ENCODE measurements around the gene MRPL39.

Gene MRPL39

DNA sequence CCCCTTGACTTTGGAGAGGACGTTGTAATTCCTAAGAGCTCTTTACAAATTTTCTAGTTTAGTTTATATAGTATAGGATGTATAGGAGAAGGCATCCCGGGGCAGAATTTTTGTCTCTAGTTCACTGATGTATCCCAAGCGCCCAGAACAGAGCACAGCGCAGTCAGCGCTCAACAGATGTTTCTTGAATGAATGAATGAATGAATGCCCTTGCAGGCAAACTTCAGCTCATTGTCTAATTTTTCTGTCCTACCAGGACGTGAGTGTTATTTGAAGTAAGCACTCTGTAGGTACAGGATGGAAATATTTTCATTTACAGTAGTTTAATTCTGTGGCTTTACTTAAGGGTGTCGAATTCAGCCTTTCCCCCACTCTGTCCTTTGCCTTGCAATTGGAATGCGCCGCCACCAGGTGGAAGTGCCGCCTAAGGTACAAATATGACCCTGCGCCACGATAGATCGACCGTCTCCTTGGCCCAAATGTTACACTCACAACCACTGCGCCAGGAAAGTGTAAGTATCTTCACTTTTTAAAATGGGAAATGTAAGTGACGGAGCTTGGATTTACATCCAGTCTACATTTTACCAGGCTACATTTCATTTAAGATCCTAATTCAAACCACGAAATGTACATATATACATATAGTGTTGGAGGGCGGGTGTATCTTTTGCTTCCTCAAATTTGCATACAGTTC lies 910 bp upstream of the MRPL39 start:
- DNase-seq, result peak; percentile 83 to 85

DNA sequence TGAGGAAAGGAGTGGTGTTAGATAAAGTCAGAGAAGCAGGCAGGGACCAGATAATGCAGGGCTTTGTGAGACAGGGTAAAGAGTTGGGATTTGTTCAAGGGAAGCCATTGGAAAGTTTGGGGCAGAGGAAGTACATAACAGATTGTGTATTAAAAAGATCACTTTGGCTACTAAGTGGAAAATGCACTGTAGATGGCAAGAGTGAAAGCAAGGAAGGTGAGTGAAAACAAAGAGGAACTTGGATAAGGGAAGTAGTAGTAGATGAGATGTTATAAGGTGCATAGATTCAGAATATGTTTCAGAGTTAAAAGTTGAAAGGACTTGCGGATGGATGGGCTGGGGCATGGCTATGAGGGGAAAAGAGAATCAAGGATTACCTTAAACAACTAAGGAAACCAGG lies 17.4 kb downstream of the MRPL39 start:
- no peak for DNase-seq

DNA sequence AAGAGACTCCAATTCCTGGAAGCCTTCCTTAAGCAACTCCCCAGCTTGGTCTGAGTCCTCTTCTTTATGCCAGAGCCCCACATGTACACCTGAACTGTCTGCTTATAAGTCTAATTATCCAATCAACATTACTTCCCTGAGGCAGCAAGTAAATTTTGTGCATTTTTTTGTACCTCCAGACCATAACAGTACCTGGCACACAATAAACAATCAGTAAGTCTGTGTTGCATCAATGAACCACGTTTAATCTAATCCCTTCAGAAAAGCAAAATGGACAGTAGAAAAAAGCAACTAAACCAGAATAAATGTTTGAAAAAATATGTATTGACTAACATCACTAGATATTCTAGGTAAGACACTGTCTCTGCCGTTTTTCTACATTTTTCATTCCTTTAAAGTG lies 20.5 kb downstream of the MRPL39 start:
- no peak for DNase-seq

DNA sequence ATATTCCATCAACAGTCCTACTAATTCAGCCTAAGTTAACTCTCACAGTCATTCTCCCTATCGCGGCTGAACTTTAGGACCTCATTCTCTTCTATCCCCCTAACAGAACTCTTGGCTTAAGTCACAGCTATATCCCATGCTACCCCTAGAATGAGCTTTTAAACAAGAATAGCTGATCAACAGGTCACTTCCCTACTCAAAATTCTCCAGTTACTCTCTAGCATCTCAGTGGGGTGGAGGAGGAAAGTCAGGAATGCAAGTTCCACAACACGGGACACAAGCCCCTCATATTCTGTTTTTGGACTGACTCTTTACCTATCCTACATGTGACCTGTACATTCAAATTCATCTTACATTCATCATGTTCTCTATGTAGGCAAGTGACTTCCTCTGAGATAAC lies 21.0 kb downstream of the MRPL39 start:
- DNase-seq, result no peak

DNA sequence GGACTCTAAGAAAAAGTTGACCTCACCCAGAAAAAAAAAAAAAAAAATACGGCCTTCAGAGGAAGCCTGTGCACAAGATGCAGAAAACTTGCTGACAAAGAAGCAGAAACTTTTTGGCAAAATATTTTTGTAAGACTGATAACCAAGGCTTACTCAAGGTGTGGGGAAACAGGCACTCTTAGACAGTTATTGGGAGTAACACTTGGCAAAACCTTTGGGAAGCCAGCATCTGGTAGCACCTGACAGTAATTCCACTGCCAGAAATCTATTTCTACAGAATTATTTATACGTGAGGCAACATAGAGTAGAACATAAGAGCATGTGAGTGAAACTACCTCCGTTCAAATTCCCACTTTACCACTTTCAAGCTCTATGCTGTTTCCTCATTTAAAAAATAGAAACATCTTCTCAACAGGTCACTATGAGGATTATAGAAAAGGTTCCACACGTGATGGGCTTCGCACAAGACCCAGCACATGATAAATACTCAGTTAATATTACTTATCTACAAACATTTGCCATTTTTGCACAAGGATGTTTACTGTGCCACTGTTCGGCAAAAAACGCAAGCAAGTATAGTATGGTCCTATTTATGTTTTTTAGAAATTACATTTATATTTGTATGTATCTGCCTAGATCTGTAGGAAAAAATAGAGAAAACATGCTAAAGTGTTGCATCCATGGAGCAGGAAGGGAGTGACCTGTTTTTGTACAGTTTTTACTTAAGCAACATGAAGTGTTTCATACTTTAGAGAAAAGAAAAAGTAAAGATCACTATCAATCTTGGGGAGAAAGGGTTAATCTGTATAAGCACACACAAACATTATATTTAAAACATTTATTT lies 22.2 kb downstream of the MRPL39 start:
- no peak for DNase-seq

DNA sequence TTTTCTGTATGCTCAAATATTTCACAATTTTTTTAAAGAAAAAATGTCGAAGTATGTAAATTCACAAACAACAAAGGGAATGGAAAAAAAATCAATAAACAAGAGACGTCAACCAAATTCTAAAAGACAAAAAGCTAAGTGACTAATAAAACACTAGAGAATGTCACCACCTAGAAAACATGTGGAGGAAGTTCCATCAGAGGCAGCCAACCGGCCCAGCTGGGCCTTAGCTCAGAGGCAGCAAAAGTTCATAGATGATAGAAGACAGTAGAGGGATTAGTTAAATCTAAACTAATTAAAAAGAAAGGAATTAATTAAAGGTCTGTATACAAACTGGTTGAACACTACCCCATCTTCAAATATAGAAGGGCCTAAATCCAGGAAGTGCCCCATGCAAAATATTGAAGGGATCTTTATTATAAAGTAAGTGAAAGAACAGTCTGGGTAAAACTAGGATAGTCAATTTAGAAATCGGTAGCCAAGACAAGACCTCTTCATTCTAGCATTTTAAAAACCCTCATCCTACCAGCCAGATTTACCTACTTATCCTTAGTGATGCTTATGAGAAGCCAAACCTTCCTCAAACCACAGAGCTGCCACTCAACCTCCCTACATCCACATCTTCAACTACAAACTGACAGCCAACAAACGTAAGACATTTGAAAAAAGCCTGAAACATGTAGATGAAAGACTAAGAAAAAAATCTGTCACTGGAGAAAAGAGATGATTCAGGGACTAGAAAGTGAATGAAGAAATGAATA lies 23.7 kb downstream of the MRPL39 start:
- DNase-seq, result no peak

DNA sequence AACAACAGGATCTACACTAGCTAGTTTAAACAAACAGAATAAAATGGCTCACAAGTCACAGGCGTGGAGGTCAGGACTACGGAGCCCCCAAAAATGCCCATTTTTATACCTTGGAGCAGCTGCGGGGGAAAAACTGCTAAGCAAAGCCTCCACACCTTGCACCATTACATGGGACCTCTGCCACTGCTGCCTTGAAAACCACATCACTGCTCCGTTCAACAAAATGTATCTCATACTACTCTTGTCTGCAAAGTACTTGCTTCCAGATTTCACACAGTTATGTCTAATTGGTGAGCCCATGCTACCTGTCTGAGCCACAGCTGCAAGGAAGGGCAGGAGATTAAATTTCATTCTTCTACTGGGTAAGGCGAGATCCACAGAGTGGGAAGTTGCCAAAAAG lies 24.4 kb downstream of the MRPL39 start:
- no peak for DNase-seq

DNA sequence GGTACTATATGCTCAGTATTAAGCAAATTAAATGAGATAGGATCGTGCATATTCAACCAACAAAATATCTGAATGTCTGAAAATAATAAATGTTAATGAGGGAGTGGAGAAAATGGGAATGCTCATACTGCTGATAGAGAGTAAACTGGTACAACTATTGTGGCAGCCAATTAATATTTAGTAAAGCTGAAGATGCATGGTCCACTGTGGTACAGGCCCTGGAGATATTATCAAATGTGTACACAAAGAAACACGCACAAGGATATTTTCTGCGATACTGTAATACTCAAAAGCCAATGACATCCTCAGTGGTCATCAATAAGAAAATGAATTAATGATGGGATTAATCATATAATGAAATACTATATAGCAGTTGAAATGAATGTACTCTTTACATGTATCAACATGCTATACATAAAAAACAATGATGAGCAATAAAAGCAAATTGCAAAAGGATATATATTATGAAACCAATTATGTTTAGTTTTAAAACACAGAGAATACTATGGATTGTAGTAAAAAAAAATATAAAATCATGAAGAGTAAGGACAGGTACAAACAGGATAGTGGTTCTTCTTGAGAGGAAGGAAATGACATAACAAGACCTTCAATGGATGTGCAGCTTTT lies 25.0 kb downstream of the MRPL39 start:
- DNase-seq, result no peak

DNA sequence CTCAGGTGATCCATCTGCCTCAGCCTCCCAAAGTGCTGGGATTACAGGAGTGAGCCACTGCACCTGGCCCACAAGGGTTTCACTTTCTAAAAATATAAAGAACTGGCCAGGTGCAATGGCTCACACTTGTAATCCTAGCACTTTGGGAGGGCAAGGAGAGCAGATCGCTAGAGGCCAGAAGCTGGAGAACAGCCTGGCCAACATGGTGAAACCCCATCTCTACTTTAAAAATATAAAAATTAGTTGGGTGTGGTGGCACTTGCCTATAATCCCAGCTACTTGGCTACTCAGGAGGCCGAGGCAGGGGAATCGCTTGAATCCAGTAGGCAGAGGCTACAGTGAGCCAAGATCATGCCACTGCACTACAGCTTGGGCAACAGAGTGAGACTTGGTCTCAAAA lies 25.7 kb downstream of the MRPL39 start:
- no peak for DNase-seq

DNA sequence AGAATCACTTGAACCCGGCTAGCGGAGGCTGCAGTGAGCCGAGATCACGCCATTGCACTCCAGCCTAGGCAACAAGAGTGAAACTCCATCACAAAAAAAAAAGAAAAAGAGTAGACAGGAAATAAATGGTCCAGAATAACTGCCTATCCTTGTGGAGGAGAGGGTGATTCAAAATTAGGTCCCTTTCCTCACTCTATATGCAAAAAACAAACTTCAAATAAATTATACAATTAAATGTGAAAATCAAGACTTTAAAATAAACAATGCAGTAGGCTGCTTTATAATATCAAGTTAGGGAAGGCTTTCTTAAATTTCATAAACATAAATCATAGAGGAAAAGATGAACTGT lies 26.4 kb downstream of the MRPL39 start:
- no peak for DNase-seq

DNA sequence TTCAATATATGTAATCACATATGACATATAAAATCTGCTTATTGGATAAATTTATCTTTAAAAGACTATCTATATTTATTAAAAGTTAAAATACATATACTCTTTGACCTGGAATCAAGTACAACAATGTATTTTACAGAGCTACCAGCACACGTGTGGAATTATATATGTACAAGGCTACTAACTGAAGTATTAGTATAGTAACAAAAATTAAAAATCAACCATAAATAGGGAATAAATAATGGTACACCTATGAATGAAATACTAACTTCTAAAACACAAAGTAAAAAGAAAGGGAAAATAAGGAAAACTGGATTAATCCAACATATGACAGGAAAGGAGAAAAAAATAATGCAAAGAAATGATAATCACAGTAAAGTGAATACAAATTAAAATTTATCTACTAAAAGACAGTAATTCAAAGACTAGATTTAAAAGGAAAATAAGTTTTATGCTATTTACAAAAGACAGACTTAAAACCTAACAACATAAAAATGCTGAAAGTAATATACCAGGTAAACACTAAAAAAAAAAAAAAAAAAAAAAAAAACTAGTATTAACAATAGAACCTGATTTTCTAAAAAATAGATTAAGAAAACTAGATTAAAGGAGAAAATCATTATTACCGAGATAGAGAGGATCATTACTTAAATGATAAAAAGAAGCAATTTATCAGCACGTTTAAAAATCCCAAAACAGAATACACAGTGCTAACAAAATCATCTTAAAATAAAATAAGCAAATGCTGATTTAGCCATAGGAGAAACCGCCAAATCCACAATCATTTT lies 27.9 kb downstream of the MRPL39 start:
- no peak for DNase-seq

DNA sequence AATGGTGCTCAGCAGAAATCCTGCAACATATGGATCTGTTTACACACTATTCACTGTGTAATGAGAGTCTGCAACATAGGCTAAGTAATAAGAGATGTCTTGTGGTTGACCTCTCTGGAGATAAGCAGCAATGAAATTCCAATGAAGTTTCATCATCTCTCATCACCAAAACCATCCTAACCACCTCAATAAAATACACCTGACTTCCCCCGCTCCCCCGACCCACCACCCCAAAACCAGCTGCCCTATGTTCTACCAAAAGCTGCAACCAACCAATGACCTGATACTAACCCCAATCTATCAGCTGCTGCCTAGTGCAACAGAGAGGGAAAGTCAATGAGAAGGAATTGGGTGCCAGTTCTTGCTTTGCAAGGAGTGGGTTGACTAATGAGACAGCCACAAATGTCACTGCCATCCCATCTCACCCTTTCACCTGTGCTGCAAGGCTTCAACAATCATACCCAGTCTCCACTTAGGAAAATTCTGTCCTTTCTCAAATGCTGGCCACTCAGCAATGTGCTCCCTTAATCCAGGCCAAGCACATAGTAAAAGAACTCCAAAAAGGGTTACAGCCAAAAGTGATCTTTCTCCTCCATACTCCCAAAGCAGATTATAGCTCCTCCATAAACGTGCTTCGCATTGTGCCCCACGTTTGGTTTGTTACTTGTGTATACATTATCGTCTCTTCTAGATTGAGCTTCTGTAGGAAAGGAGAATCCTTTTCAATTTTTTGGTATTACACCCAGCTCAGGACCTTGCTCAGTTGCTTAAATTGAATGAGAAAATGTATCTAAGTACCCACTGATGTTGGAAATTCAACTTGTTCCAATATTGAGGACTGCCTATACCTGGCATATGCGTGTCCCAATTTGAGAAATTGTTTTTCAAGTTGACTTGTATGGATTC lies 29.0 kb downstream of the MRPL39 start:
- DNase-seq, result peak in 1 of 2 donors; percentile 39

DNA sequence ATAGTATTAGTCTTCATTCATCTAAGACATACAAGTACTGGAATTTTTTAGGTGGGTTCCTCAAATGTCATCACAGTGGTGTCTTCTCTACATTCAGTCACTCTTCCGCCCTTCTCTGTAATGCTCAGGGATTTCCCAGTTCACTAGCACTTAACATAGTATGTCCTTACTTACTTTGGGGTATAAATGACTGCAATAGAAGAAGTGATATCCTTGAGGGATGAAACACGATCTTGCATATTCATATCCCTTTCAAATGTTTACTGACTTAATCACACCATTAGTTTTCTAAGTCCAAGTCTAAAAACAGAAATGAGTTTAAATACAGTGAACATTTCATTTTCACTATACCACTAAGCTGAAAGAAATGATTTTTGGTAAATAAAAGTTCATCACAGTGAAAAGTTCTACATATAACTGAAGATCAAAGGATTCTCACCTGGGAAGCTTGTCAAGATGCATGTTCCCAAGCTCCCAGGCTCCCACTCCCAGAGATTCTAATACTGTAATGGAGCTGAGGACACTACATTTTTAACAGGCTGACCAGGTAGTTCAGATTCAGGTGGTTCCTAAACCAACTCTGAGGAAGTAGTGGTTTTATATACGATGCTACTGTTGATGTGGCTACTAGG lies 29.7 kb downstream of the MRPL39 start:
- DNase-seq, result no peak

DNA sequence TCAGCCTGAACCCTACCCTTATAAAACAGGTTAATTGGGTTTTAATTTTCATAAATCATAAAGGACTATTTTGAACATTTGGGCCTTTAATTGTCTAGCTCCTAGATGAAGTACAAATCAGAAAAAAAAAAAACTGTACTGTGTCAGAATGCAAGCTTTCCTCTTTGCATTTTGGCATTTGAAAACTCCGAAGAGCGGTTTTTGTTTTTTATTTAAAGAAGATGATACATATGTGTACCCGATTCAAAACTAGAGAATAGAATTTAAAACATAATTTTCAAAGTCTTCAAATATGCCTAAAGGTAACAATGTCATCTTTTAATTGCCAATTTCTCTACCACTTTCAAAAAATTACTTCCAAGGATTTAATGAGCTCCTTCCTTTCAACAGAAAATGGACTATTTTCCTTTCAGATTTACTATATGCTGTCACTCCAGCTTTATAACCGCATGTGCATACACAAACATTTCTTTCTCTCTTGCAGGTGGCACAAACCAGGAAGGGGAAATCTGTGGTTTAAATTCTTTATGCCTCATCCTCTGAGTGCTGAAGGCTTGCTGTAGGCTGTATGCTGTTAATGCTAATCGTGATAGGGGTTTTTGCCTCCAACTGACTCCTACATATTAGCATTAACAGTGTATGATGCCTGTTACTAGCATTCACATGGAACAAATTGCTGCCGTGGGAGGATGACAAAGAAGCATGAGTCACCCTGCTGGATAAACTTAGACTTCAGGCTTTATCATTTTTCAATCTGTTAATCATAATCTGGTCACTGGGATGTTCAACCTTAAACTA lies 33.7 kb downstream of the MRPL39 start:
- peak; percentile 40 to 80 for DNase-seq

DNA sequence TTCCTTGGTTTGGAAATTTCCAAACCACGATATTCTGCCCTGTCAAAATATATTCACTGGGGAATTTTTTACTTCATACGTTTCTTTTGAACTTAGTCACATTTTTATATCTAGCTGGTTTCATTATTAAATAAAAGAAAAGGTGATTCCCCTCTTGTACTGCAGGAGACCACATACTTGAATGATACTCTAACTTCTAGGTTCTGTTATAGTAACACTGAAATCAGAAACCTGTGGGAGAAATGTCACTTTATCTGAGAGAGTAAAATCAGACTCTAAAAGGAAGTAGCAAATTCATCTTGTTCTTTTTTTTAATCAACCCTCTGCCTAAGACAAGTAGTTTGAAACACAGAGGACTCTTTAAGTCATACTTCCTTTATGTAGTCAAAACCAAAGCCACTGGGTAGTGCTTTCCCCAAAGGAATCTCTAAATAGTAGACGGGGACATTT lies 34.4 kb downstream of the MRPL39 start:
- DNase-seq, result peak in 1 of 2 donors; percentile 80

DNA sequence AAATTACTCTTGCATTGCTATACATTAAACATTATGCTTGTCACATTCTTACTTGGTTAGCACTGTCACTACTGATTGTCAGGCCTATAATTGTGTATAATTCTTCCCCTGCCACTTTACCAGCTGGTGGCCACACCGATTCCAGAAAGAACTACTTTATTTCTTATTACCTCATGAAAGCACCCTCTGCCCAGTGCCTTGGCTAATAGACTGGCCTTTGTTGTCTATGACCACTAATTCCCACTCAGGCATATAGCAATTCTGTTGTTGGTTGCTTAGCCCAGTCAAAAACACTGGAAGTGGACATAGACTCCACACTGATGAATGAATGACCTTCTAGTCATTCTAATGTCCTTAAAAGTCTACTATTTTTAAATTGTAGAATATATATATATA lies 35.6 kb downstream of the MRPL39 start:
- no peak for DNase-seq

DNA sequence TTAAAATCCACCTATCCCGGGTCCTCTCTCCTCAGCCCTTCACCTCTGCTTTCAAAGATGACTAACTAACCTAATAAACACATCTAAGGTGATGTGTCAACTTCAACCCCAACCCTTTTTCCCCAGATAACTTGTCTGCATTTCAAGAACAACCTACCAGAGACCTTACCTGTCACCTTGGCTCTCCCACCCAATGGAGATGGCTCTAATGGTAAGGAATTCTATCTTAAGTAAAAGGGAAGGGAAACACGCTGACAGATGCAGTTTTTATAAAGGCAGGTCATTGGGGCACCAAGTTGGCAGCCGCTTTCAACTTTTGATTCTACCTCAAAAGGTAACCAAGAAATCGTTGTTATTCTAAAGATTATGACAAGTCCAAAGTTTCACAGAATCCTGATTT lies 37.6 kb downstream of the MRPL39 start:
- DNase-seq, result peak in 1 of 2 donors; percentile 48

DNA sequence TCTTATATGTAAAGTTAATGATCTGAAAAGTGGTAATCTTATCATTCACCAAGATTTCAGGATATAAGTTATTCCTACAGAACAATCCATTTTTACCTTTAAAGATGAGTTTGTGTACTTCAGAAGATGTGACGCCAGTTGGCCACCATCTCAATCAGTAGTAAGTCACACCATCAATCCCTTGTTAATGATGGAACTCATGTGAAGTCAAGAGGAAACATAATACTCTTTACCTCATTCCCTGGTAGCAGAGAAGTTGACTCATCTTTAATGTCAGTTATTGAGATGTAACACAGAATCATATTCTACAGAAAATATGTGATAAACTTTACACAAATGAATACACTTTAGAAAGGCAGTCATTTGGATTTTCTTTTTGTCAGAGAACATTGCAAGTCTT lies 38.2 kb downstream of the MRPL39 start:
- DNase-seq, result peak in 1 of 2 donors; percentile 39

DNA sequence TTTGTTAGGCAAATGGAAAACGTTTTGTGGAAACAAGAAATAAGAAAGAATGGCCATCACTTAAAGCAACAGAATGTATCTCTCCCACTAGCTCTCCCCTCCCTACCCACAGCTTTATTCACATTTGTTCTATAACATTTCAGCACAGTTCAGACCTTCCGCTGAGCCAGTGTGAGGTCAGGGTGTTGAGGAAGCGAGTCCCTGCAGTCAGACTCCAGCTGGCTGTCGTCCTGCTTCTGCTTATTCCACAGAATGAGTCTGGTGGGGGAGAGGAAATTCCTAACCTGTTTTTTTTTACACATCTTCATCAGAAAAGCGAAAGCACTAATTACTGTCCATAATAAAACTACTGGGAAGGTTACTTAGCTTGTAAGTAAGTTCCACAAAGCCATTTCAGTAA lies 39.0 kb downstream of the MRPL39 start:
- peak; percentile 38 to 56 for DNase-seq

DNA sequence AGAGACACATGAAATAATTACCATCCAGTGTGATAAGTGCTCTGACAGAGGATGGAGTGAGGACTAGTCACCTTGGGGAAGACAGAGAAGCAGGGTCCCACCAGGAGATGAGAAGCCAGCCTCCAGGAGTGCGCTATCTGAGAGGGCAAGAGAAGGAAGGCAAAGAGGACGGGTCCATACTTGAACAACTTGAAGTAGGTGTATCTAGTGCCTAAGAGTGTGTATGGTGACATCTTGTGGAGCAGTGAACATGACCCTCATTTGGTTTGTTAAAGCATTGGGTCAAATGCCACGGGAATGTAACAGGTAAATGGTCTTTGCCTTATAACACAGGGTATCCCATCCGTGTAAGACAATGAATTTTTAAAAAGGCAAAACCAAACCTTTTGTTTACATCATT lies 39.8 kb downstream of the MRPL39 start:
- no peak for DNase-seq

Data from CD4-positive, alpha-beta T cell treated with Interleukin-4 for 1 hour (primary cell).